ENCODE data around the gene SESN1. TPM values are rescaled to one million over a fixed set of nuclear protein-coding genes. Genes with fewer than 3 reads are reported as not detected.

The SESN1 gene
- total RNA-seq, 4 donors from 2014 or later = 50.7 to 80.9 (median 61.8) TPM

DNA sequence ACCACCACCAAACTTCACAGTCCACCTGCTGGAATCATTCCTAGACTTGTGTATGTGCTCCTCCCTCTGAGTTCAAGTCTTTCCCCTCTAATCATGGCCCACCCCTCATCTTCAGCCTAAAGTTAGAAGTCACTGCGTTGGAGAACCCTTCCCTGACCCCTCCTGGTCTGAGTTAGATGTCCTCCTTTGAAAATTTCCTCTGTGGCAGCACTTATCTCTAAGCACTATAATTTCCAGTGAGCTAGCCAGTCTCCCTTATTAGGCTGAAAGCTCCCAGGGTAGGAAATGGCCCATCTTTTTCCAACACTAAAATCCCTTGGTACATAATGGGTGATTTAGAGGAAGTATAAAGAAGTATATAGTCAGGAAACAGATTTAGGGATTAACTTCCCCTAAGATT is 63.2 kb downstream of the SESN1 start:
- 81% methylated on average over 1 of the region's 1 CpG for WGBS
- Histone ChIP-seq H3K4me3 (no peak overlapping the region), H3K9me3 (peaks cover 0 to under 1% (median 0%) of the 10 kb centered on the region in 4 donors), H3K27me3 (no peaks in the 10 kb centered on the region), H3K36me3 (no peaks in the 10 kb centered on the region), H3K4me1 (peaks cover 0 to 24% (median 16%) of the 10 kb centered on the region in 4 donors), H3K27ac (replicated peaks in 1 of 4) (no peak overlapping the region)
- TF ChIP-seq EP300 (IDR thresholded peaks at IDR 0.05) (no peak), POLR2A (IDR thresholded peaks at IDR 0.05; ENCODE audit: low read depth) (no peak), POLR2AphosphoS5 (IDR thresholded peaks at IDR 0.05) (no peak)
- TF ChIP-seq, protein P1, sequence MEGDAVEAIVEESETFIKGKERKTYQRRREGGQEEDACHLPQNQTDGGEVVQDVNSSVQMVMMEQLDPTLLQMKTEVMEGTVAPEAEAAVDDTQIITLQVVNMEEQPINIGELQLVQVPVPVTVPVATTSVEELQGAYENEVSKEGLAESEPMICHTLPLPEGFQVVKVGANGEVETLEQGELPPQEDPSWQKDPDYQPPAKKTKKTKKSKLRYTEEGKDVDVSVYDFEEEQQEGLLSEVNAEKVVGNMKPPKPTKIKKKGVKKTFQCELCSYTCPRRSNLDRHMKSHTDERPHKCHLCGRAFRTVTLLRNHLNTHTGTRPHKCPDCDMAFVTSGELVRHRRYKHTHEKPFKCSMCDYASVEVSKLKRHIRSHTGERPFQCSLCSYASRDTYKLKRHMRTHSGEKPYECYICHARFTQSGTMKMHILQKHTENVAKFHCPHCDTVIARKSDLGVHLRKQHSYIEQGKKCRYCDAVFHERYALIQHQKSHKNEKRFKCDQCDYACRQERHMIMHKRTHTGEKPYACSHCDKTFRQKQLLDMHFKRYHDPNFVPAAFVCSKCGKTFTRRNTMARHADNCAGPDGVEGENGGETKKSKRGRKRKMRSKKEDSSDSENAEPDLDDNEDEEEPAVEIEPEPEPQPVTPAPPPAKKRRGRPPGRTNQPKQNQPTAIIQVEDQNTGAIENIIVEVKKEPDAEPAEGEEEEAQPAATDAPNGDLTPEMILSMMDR (IDR thresholded peaks at IDR 0.05) = no peak
- DNase-seq (ENCODE audit: extremely low spot score) = no peak
- intact Hi-C loops (cut with DNase I) = no loop called here

DNA sequence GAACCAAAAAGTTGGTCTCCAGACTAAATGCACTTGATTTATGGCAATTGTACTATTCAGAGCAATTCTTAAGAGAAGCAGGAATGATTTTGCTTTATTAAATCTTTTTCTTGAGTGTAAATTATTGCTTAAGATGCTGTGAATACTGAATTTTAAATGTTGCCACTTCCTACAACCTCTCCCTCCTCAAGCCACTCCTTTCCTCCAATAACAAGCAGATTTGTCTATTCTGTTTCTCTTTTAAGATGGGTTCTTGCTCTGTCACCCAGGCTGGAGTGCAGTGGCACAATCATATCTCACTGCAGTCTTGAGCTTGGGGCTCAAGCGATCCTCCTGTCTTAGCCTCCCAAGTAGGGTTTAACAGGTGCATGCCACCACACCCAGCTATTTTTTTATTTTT is 65.3 kb downstream of the SESN1 start:
- H3K4me1 ChIP-seq = peaks cover 0 to 18% (median 14%) of the 10 kb centered on the region in 4 donors
- TF ChIP-seq POLR2AphosphoS5 (IDR thresholded peaks at IDR 0.05) (no peak), EP300 (IDR thresholded peaks at IDR 0.05) (no peak), POLR2A (IDR thresholded peaks at IDR 0.05; ENCODE audit: low read depth) (no peak)
- TF ChIP-seq, protein P1 (IDR thresholded peaks at IDR 0.05) = no peak
- peaks cover 0 to 7% (median 0%) of the 10 kb centered on the region in 4 donors for H3K9me3 ChIP-seq
- no peak overlapping the region for H3K4me3 ChIP-seq
- DNase-seq (ENCODE audit: extremely low spot score) = no peak
- 93% methylated on average over 1 of the region's 1 CpG for WGBS
- no peak overlapping the region for H3K27ac ChIP-seq (replicated peaks in 1 of 4)
- intact Hi-C loops (cut with DNase I) = no loop called here
- H3K36me3 ChIP-seq = no peaks in the 10 kb centered on the region
- no peaks in the 10 kb centered on the region for H3K27me3 ChIP-seq

DNA sequence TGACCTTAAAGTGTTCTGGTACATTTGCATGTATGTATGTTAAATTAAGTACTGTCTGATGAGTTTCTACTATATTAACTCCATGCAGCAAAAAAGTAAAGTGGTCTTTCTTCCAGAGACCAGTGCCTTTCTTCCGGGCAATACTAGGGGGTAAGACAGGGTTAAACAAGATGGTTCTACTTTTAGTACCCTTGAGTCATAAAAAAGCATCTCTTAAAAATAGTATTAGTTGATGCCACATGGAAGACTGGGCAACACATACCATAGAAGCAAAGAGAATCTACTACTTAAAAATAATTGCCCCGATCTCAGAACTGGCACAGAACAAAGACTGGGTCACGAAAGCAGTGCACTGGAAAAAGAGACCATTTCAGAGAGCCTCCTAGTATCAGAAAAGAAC is 66.2 kb downstream of the SESN1 start:
- H3K4me1 ChIP-seq = peaks cover 8 to 20% (median 16%) of the 10 kb centered on the region in 4 donors
- H3K36me3 ChIP-seq = no peaks in the 10 kb centered on the region
- no peaks in the 10 kb centered on the region for H3K27me3 ChIP-seq
- no peak overlapping the region for H3K27ac ChIP-seq (replicated peaks in 1 of 4)
- no peak overlapping the region for H3K4me3 ChIP-seq
- WGBS = 89% methylated on average over 3 of the region's 3 CpGs
- intact Hi-C loops (cut with DNase I) = no loop called here
- TF ChIP-seq POLR2A (IDR thresholded peaks at IDR 0.05; ENCODE audit: low read depth) (no peak), EP300 (IDR thresholded peaks at IDR 0.05) (no peak), POLR2AphosphoS5 (IDR thresholded peaks at IDR 0.05) (no peak)
- TF ChIP-seq, protein P1 (IDR thresholded peaks at IDR 0.05) = no peak
- peaks cover 0 to 7% (median 0%) of the 10 kb centered on the region in 4 donors for H3K9me3 ChIP-seq
- DNase-seq (ENCODE audit: extremely low spot score) = no peak

DNA sequence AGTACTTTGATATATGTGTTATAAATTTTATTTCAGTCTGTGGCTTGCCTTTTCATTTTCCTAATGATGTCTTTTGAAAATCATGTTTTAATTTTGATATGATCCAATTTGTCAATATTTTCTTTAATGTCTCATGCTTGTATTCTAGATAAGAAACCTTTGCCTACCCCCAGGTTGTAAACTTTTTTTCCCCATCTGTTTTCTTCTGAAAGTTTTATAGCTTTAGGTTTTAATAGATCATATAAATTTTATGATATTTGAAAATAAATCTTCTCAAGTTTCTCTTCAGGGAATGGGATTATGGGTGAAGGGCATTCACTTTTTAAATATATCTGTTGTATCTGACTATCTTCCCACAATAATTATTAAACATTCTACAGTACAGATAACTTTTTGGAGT is 66.7 kb downstream of the SESN1 start:
- DNase-seq (ENCODE audit: extremely low spot score) = no peak
- Histone ChIP-seq H3K27ac (replicated peaks in 1 of 4) (no peak overlapping the region), H3K36me3 (no peaks in the 10 kb centered on the region), H3K27me3 (no peaks in the 10 kb centered on the region), H3K4me1 (peaks cover 10 to 20% (median 19%) of the 10 kb centered on the region in 4 donors), H3K4me3 (no peak overlapping the region), H3K9me3 (peaks cover 0 to 7% (median 0%) of the 10 kb centered on the region in 4 donors)
- TF ChIP-seq EP300 (IDR thresholded peaks at IDR 0.05) = no peak
- no peak for TF ChIP-seq POLR2AphosphoS5 (IDR thresholded peaks at IDR 0.05)
- intact Hi-C loops (cut with DNase I) = no loop called here

DNA sequence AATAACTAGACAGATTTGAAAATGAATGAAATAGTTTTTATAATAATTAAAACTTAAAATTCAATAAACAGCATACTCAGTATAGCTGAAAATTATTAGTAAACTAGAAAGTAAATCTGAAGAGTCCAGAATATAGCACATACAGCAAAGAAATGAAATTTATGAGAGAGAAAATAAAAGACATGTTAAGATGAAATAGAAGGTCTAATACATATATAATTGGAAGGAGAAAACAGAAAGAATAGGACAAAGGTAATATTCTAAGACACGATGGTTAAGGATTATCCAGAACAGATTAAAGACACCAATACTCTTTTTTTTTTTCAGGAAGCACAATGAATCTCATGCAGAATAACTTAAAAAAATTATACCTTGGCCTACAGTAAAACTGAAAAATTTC is 69.0 kb downstream of the SESN1 start:
- Histone ChIP-seq H3K4me1 (peaks cover 17 to 33% (median 21%) of the 10 kb centered on the region in 4 donors), H3K9me3 (peaks cover 0 to 7% (median 0%) of the 10 kb centered on the region in 4 donors), H3K4me3 (no peak overlapping the region), H3K36me3 (no peaks in the 10 kb centered on the region), H3K27ac (replicated peaks in 1 of 4) (no peak overlapping the region), H3K27me3 (no peaks in the 10 kb centered on the region)
- WGBS = 97% methylated on average over 1 of the region's 1 CpG
- intact Hi-C loops (cut with DNase I) = no loop called here
- TF ChIP-seq EP300 (IDR thresholded peaks at IDR 0.05) (no peak), POLR2AphosphoS5 (IDR thresholded peaks at IDR 0.05) (no peak), POLR2A (IDR thresholded peaks at IDR 0.05; ENCODE audit: low read depth) (no peak)
- TF ChIP-seq, protein P1 (IDR thresholded peaks at IDR 0.05) = no peak
- no peak for DNase-seq (ENCODE audit: extremely low spot score)

All from esophagus muscularis mucosa (tissue), 4 donors.